Measurements from ENCODE around the gene FKBP7. TPM values are rescaled to one million over a fixed set of nuclear protein-coding genes. Genes with fewer than 3 reads are reported as not detected.

Gene FKBP7
- total and polyA plus RNA-seq, 2 of the 8 experiments (the other 6 are each of a cell fraction or from before 2014, with no cell fraction given): 3.6 to 7.0 TPM

DNA sequence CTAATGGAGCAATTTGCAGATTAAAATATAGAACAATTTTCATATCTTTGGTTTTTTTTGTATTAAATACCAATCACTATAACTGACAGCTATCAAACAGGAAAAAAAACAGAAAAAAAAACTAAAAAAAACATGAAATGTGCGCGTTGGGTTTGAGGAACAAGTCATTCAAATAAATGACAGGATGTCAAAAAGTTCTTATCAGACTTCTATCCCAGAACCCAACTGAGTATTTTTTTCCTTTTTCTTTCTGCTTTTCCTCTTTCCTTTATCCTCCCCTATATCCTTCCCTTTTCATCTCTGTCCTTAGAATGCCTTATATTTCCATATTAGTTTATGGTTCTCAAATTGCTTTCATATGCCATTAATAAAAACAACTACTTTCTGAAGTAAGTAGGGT lies 41.7 kb downstream of the FKBP7 start:
- H4K20me1 ChIP-seq (replicated peaks in 1 of 2; ENCODE audit: control insufficient read depth in 1 of 2, insufficient read depth in 2 of 2, low read length in 2 of 2): no peaks in the 10 kb centered on the region
- ChIA-PET POLR2A (ENCODE audit: partially characterized antibody) (no interaction called here), CTCF (ENCODE audit: partially characterized antibody) (interaction anchor here (1.1 to 2.0 kb wide), 2 partner anchors 22 to 584 kb away, joined by 3 to 4 read pairs; no protein-coding TSS in a partner anchor)
- no peaks in the 10 kb centered on the region for H3K79me2 ChIP-seq (ENCODE audit: control insufficient read depth in 1 of 2, insufficient read depth in 2 of 2, low read length in 2 of 2)
- no peak overlapping the region for H2BK15ac ChIP-seq (ENCODE audit: low read length)
- H2BK20ac ChIP-seq (ENCODE audit: low read length): no peak overlapping the region
- no peak overlapping the region for H3K4ac ChIP-seq (replicated peaks; ENCODE audit: insufficient read length, low read depth, low read length)
- no peak overlapping the region for H3K4me3 ChIP-seq (ENCODE audit: extremely low read depth in 1 of 4, insufficient read depth in 2 of 4, low read depth in 3 of 4, low read length in 4 of 4)
- H3K4me2 ChIP-seq (ENCODE audit: insufficient read depth in 1 of 2, low read depth in 2 of 2, low read length in 2 of 2): no peak overlapping the region
- H3K27ac ChIP-seq (ENCODE audit: low read depth, low read length): no peak overlapping the region
- H2BK120ac ChIP-seq (replicated peaks; ENCODE audit: low read depth, low read length): no peak overlapping the region
- DNase-seq (ENCODE audit: low read depth in 1 of 2, low spot score in 2 of 2): no peak
- no peak overlapping the region for H4K91ac ChIP-seq (replicated peaks; ENCODE audit: insufficient read length, low read length)
- no peak overlapping the region for H4K5ac ChIP-seq (ENCODE audit: insufficient read length, low read depth, low read length)
- no peak overlapping the region for H3K23ac ChIP-seq (ENCODE audit: insufficient read length)
- no peaks in the 10 kb centered on the region for H3K79me1 ChIP-seq (ENCODE audit: low read depth, low read length)
- no peaks in the 10 kb centered on the region for H3K9me3 ChIP-seq (ENCODE audit: insufficient read depth in 2 of 2, low read depth in 1 of 2, low read length in 1 of 2)
- no peak overlapping the region for H2AK5ac ChIP-seq (ENCODE audit: low read depth, low read length)
- no peak overlapping the region for H3K56ac ChIP-seq (replicated peaks; ENCODE audit: insufficient read length, low read depth, low read length)
- no peak overlapping the region for H2AFZ ChIP-seq (ENCODE audit: low read length)
- no peak overlapping the region for H3K14ac ChIP-seq (ENCODE audit: insufficient read length)
- H2BK12ac ChIP-seq (ENCODE audit: low read depth, low read length): no peak overlapping the region
- peaks cover 9 to 80% (median 41%) of the 10 kb centered on the region in 4 experiments for H3K36me3 ChIP-seq (ENCODE audit: control insufficient read depth in 2 of 4, insufficient read depth in 4 of 4, low read length in 3 of 4)
- no peaks in the 10 kb centered on the region for H3K4me1 ChIP-seq (replicated peaks in 1 of 4; ENCODE audit: control insufficient read depth in 3 of 4, insufficient read depth in 4 of 4, low read length in 3 of 4)
- no peak overlapping the region for H3K18ac ChIP-seq (ENCODE audit: extremely low read depth, low read length)
- H4K8ac ChIP-seq (ENCODE audit: extremely low read depth, insufficient read depth, low read length): no peak overlapping the region
- no peak for FAIRE-seq
- H3K9ac ChIP-seq (replicated peaks in 1 of 4; ENCODE audit: extremely low read depth in 1 of 4, low read depth in 3 of 4, low read length in 3 of 4): no peak overlapping the region
- H3K23me2 ChIP-seq (ENCODE audit: low read depth, low read length): no peaks in the 10 kb centered on the region
- WGBS, 2 experiments (ENCODE audit: extremely low coverage in 1 of 2, insufficient coverage in 1 of 2, insufficient read length in 1 of 2, insufficient replicate concordance in 2 of 2, low coverage in 1 of 2, low lambda C conversion rate in 2 of 2, missing lambda C conversion rate in 1 of 2): 89% methylated on average over 2 of the region's 2 CpGs; no CpG with 5 or more reads in 1 of the 2 experiments
- H2BK5ac ChIP-seq (ENCODE audit: low read depth, low read length): no peak overlapping the region
- H3K27me3 ChIP-seq (replicated peaks in 1 of 4; ENCODE audit: control insufficient read depth in 3 of 4, extremely low read depth in 1 of 4, insufficient read depth in 3 of 4, low read length in 3 of 4): no peaks in the 10 kb centered on the region
- TF ChIP-seq, protein P1, sequence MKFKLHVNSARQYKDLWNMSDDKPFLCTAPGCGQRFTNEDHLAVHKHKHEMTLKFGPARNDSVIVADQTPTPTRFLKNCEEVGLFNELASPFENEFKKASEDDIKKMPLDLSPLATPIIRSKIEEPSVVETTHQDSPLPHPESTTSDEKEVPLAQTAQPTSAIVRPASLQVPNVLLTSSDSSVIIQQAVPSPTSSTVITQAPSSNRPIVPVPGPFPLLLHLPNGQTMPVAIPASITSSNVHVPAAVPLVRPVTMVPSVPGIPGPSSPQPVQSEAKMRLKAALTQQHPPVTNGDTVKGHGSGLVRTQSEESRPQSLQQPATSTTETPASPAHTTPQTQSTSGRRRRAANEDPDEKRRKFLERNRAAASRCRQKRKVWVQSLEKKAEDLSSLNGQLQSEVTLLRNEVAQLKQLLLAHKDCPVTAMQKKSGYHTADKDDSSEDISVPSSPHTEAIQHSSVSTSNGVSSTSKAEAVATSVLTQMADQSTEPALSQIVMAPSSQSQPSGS (IDR thresholded peaks at IDR 0.05; ENCODE audit: low read length): no peak
- no peak for TF ChIP-seq MAFK (IDR thresholded peaks at IDR 0.05; ENCODE audit: low read depth, low read length)
- no peak for TF ChIP-seq CBX8 (IDR thresholded peaks at IDR 0.05; ENCODE audit: borderline replicate concordance, low read depth, low read length)
- TF ChIP-seq, protein P2, sequence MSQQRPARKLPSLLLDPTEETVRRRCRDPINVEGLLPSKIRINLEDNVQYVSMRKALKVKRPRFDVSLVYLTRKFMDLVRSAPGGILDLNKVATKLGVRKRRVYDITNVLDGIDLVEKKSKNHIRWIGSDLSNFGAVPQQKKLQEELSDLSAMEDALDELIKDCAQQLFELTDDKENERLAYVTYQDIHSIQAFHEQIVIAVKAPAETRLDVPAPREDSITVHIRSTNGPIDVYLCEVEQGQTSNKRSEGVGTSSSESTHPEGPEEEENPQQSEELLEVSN (IDR thresholded peaks at IDR 0.05): no peak
- no peak for TF ChIP-seq TEAD4 (IDR thresholded peaks at IDR 0.05; ENCODE audit: low read depth, low read length)
- no peak for TF ChIP-seq CREB1 (IDR thresholded peaks at IDR 0.05)
- TF ChIP-seq BCL11A (IDR thresholded peaks at IDR 0.05; ENCODE audit: low read depth in 2 of 2, low read length in 2 of 2): no peak
- no peak for TF ChIP-seq FOSL1 (IDR thresholded peaks at IDR 0.05; ENCODE audit: insufficient read depth, low read depth, low read length)
- no peak for TF ChIP-seq TAF1 (IDR thresholded peaks at IDR 0.05; ENCODE audit: low read depth, low read length)
- no peak for TF ChIP-seq CTBP2 (IDR thresholded peaks at IDR 0.05; ENCODE audit: borderline replicate concordance, insufficient read depth, insufficient read length, low read length)
- no peak for TF ChIP-seq POLR2AphosphoS5 (IDR thresholded peaks at IDR 0.05; ENCODE audit: low read depth, low read length)
- TF ChIP-seq EP300 (IDR thresholded peaks at IDR 0.05; ENCODE audit: borderline replicate concordance in 1 of 2, low read depth in 2 of 2, low read length in 2 of 2): no peak

All from H1 (cell line).